Inflammatory macrophage treated with lipopolysaccharide for 4 hours (primary cell): ENCODE data around the gene KCNQ1.

ENCODE experiments used
- DNase-seq: peaks from one replicate; pipeline ENCODE4 v3.0.0-alpha.2; 2020

The KCNQ1 gene

GRCh38 chr11:2573240-2574042 lies 128.6 kb downstream of the KCNQ1 start:
- no peak for DNase-seq

- DNase-seq = no peak
Observed at GRCh38 chr11:2574043-2574552, 129.3 kb downstream of the KCNQ1 start.

- no peak for DNase-seq
Observed at GRCh38 chr11:2574553-2575535, 130.0 kb downstream of the KCNQ1 start.

- no peak for DNase-seq
Observed at GRCh38 chr11:2575591-2576051, 130.8 kb downstream of the KCNQ1 start.

- DNase-seq = no peak
Observed at GRCh38 chr11:2576111-2576510, 131.3 kb downstream of the KCNQ1 start.

- no peak for DNase-seq
Observed at GRCh38 chr11:2576549-2576948, 131.7 kb downstream of the KCNQ1 start.

GRCh38 chr11:2577031-2577990 lies 132.5 kb downstream of the KCNQ1 start:
- DNase-seq = no peak

GRCh38 chr11:2577991-2578928 lies 133.5 kb downstream of the KCNQ1 start:
- no peak for DNase-seq

GRCh38 chr11:2578929-2579270 lies 134.1 kb downstream of the KCNQ1 start:
- DNase-seq = no peak

DNA sequence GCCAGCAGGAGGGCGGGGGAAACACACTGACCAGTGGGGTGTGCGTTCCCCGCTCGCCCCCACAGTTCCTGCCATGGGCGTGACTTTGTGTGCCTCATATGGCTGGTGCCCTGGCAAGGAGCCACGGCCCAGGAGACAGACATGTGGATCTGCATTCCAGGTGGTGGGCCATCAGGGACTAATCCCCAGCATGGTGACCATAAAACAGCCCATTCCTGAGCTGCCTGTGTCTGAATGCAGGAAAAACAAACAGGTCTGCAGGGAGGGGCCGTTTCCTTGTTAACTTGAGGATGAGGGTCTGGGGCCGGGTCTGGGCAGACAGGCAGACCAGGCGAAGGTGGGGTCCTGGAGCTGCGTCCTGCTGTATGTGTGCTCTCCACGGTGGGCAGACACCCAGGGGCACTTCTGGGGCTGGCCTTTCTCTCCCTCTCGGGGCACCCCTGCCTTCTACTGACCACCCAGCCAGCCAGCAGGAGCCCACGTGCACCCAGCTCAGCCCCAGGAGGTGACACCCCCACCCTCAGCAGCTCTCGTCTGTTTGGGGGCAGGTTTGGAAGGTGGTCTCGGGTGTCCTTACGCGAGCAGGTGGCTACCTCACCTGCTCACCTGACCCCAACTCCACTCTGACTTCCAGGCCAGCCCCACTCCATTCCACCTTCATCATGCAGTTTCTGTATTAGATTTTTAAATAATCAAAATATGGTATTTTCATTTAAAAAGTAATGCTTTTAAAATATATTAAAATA lies 134.7 kb downstream of the KCNQ1 start:
- DNase-seq = no peak

DNA sequence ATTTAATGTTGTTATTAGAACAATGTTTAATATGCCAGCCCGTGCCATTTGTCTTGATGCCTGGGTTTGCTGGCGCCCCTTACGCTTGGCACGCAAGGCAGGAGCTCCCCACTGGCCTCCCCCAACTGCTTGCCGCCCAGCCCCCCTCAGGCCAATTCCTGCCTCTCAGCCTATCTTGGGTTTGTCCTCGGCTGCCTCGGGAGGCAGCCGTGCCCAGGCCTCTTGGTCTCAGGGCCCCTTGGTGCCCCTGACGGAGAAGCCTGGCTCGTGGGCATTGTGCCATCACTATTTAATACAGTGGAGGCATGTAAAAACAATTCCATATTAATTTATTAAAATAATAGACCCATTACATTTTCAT lies 135.2 kb downstream of the KCNQ1 start:
- DNase-seq = no peak

DNA sequence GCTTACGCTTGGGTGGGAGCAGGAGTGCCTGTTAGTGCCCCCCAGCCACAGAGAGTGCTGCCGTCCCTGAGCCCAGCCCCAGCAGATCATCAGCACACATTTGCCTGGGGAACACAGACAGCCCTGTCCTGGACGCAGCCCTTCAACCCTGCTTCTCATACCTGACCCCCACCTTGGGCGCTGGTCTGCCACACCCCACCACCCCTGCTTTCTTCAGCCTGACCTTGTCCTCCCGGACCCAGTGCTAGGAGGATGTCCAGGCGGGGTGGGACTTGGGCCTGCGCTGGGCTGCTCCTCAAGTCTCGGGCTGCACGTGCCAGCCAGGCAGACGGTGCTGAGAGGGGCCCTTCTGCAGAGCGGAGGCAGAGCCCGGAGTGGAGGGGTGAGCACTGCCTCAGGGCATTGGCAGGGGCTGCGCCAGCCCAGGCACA lies 135.8 kb downstream of the KCNQ1 start:
- no peak for DNase-seq

- no peak for DNase-seq
Observed at GRCh38 chr11:2581151-2581930, 136.5 kb downstream of the KCNQ1 start.

GRCh38 chr11:2581931-2582350 lies 137.1 kb downstream of the KCNQ1 start:
- DNase-seq = no peak

GRCh38 chr11:2582351-2582945 lies 137.6 kb downstream of the KCNQ1 start:
- DNase-seq = no peak

DNA sequence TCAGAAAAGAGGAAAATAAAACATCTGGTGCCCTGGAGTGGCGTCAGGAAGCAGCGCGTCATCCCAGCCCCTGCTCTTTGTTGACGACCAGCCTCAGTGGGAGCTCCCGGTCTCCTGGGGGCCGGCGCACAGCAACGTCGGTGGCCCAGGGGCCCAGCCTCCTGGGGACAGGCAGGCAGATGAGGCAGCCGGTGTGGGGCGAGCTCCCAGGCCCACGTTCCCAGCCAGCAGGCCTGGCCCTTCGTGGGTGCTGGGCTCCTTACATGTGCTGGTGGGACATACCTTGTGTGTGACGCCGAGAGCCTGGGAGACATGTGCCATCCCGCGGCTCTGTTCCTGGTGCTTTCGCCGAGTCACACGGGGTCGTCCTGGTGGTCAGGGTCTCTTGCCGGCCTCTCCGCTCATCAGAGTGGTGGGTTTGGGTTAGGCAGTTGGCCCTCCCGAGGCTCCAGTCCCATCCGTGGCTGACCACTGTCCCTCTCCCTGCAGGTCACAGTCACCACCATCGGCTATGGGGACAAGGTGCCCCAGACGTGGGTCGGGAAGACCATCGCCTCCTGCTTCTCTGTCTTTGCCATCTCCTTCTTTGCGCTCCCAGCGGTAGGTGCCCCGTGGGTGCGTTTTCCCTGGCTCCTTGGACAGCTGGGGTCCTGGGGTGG lies 138.3 kb downstream of the KCNQ1 start:
- DNase-seq = no peak

DNA sequence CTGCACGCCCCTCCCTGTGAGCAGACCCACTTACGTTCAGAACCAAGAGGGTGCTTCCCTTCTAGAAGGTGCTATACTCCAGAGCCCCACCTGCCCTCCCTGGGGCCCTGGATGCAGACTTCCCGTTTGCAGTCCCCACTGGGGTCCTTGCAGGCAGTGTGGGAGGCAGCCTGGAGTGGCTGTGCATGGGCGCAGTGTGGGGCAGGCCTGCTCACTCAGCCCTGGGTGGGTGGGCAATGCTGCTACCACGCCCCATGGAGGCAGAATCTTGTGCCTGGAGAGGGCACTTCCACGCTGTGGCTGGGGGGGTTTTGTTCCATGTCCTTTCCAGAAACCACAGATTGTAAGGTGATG lies 138.8 kb downstream of the KCNQ1 start:
- DNase-seq = no peak

DNA sequence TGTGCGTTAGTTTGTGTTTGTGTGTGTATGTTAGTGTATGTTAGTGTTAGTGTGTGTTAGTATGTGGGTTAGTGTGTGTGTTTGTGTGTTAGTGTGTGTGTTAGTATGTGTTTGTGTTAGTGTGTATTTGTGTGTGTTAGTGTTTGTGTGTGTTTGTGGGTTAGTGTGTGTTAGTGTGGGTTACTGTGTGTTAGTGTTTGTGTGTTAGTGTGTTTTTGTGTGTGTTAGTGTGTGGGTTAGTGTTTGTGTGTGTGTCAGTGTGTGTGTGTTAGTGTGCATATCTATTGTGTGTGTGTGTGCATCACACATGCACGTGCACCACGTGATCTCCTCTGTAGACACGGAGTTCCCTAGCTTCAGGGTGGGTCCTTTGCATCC lies 139.6 kb downstream of the KCNQ1 start:
- no peak for DNase-seq
